Retinal pigment epithelial cell (primary cell): ENCODE measurements around the gene KAT8.

Experiments
- DNase-seq: peaks from one replicate; pipeline ENCODE4 v3.0.0-alpha.2; 2010; ENCODE audit warnings: low read depth
- H3K4me3 ChIP-seq: 2 replicates; pipeline ENCODE4 v1.5.1; 2011; ENCODE audit warnings: mild to moderate bottlenecking, low read length, control low read depth, moderate library complexity
- CTCF ChIP-seq: conservative IDR thresholded peaks from 2 replicates; pipeline ENCODE4 v1.5.1; 2011; ENCODE audit warnings: low read depth, low read length, control low read depth, inconsistent platforms

The KAT8 gene

GRCh38 chr16:31129568-31130335 lies 12.3 kb downstream of the KAT8 start:
- no peak for DNase-seq
- no peak for TF ChIP-seq CTCF
- no peak overlapping the region for H3K4me3 ChIP-seq

- no peak overlapping the region for H3K4me3 ChIP-seq
- no peak for DNase-seq
- no peak for TF ChIP-seq CTCF
Measured at GRCh38 chr16:31130336-31130891, 12.9 kb downstream of the KAT8 start.

- no peak overlapping the region for H3K4me3 ChIP-seq
- no peak for TF ChIP-seq CTCF
- DNase-seq = no peak
Measured at GRCh38 chr16:31130899-31131298, 13.4 kb downstream of the KAT8 start.

- DNase-seq = no peak
- TF ChIP-seq CTCF = no peak
- H3K4me3 ChIP-seq = no peak overlapping the region
Measured at GRCh38 chr16:31131416-31131815, 14.0 kb downstream of the KAT8 start.

- H3K4me3 ChIP-seq = no peak overlapping the region
- DNase-seq = no peak
Measured at GRCh38 chr16:31131841-31132271, 14.4 kb downstream of the KAT8 start.

GRCh38 chr16:31132303-31132979 lies 15.0 kb downstream of the KAT8 start:
- no peak overlapping the region for H3K4me3 ChIP-seq
- TF ChIP-seq CTCF = no peak
- DNase-seq = no peak

More at GRCh38 chr16:31131841-31132271, 14.4 kb downstream of the KAT8 start:
- TF ChIP-seq CTCF = no peak
